Natural killer cell (primary cell): ENCODE measurements around the gene FHOD1. TPM values are rescaled to one million over a fixed set of nuclear protein-coding genes. Genes with fewer than 3 reads are reported as not detected.

ENCODE experiments used
- ATAC-seq, 3 donors: fragments of 150-1000 bp in 2 of 3; fragments of 200-7000 bp in 1 of 3; cut with Tn5 transposase; 1 replicate in 1 of 3; 2 replicates in 2 of 3; pipeline ENCODE4 v1.10.0; 2021; ENCODE audit warnings: mild to moderate bottlenecking in 2 of 3, moderate library complexity in 2 of 3
- DNase-seq, 2 donors: peaks; one replicate each; pipeline versions ENCODE4 v3.0.0 to v3.0.0-alpha.2; 2013 to 2021; ENCODE audit warnings: mixed read lengths in 1 of 2
- H3K27ac ChIP-seq: one replicate; pipeline ENCODE4 v1.5.1; 2013; ENCODE audit warnings: mild to moderate bottlenecking, low read length
- H3K27me3 ChIP-seq: one replicate; pipeline ENCODE4 v1.6.1; 2013; ENCODE audit warnings: low read length; ENCODE audit not compliant: control insufficient read depth, insufficient read depth
- H3K36me3 ChIP-seq: one replicate; pipeline ENCODE4 v1.6.1; 2013; ENCODE audit warnings: low read length; ENCODE audit not compliant: control insufficient read depth, insufficient read depth
- H3K4me1 ChIP-seq: one replicate; pipeline ENCODE4 v1.6.1; 2013; ENCODE audit warnings: low read length; ENCODE audit not compliant: control insufficient read depth, insufficient read depth
- H3K4me3 ChIP-seq: one replicate; pipeline ENCODE4 v1.5.1; 2013; ENCODE audit warnings: low read length
- H3K9me3 ChIP-seq: one replicate; pipeline ENCODE4 v1.6.1; 2013; ENCODE audit warnings: low read length; ENCODE audit not compliant: control insufficient read depth, insufficient read depth
- H3K27ac Mint-ChIP-seq, 2 donors: one replicate each; pipeline ENCODE4 v1.8.0; 2022; ENCODE audit warnings: mild to moderate bottlenecking in 2 of 2, mixed read lengths in 2 of 2, moderate library complexity in 1 of 2
- H3K27me3 Mint-ChIP-seq, 2 donors: one replicate each; pipeline ENCODE4 v1.8.0; 2022; ENCODE audit warnings: low read depth in 2 of 2, mixed read lengths in 2 of 2
- H3K36me3 Mint-ChIP-seq: one replicate; pipeline ENCODE4 v1.8.0; 2022; ENCODE audit warnings: mixed read lengths
- H3K4me1 Mint-ChIP-seq, 2 donors: one replicate each; pipeline ENCODE4 v1.8.0; 2022; ENCODE audit warnings: mixed read lengths in 2 of 2
- H3K4me3 Mint-ChIP-seq: one replicate; pipeline ENCODE4 v1.8.0; 2022; ENCODE audit warnings: mild to moderate bottlenecking, moderate library complexity, mixed read lengths
- H3K9me3 Mint-ChIP-seq, 2 donors: one replicate each; pipeline ENCODE4 v1.8.0; 2022; ENCODE audit warnings: mixed read lengths in 2 of 2
- WGBS: methylation state at CpG from one replicate; pipeline ENCODE4 v1.1.7; 2013; ENCODE audit warnings: missing lambda C conversion rate; ENCODE audit not compliant: insufficient coverage; 5-methylcytosine and 5-hydroxymethylcytosine counted together
- intact Hi-C: fragments of 100-400 bp; cut with micrococcal nuclease; formaldehyde crosslinking; loops from one replicate; pipeline ENCODE4 v1.14.2; 2022
- total RNA-seq, 4 donors: library from RNA; stranded (reverse); fragments of 120-200 nt in 1 of 4; gene quantifications; one replicate each; pipeline versions ENCODE4 v1.2.3 to v1.2.4, GENCODE V29; 2013 to 2022
- TF ChIP-seq, protein P1 (sequence below): fragments of 200-600 bp; IDR thresholded peaks from one replicate; pipeline ENCODE4 v1.8.0; 2022; ENCODE audit warnings: antibody characterized with exemption

FHOD1 gene
- total RNA-seq, 3 donors from 2014 or later (not counting 1 experiment from before 2014, with no cell fraction given), result 79.3 to 96.8 (median 89.2) TPM

DNA sequence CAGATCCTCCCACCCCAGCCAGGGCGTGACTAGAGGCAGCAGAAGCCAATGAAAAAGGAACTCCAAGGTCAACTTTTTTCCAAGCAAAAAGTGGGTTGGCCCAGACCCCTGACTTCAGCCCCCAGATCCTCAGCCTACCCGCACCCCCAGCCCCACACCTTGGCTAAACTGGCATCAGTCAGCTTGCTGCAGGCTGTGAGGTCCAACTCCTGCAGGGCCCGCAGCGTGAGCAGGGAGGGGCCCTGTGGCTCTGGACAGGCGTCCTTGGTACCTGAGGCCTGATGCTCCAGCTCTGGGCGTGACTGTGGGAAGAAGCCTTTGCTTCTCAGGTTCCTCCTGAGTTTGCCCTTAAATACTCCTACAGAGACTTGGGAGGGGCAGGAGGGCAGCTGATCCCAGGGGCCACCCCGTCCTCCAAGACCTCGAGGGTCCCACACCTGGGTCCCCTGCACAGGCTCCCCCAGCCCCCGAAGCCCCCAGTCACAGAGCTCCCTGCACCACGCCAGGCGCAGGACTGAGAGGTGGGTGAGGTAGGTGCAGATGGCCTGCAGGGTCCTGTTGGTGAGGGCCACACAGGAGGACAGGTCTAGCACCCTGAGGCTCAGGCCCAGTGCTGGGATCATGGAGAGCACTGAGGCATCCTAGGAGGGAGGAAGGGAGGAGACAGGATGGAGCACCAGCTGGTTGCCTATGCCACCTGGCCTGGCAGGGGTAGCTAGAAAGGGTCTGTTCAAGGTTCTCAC lies 39.0 kb downstream of the FHOD1 start:
- no peaks in the 10 kb centered on the region for H3K27me3 ChIP-seq
- DNase-seq (no peak), ATAC-seq (no peak)
- Mint-ChIP-seq H3K4me3 (no peak overlapping the region), H3K27ac (no peak overlapping the region), H3K4me1 (peaks cover 4 to 15% of the 10 kb centered on the region in 2 donors), H3K27me3 (no peaks in the 10 kb centered on the region), H3K9me3 (no peaks in the 10 kb centered on the region), H3K36me3 (no peaks in the 10 kb centered on the region)
- TF ChIP-seq, protein P1, sequence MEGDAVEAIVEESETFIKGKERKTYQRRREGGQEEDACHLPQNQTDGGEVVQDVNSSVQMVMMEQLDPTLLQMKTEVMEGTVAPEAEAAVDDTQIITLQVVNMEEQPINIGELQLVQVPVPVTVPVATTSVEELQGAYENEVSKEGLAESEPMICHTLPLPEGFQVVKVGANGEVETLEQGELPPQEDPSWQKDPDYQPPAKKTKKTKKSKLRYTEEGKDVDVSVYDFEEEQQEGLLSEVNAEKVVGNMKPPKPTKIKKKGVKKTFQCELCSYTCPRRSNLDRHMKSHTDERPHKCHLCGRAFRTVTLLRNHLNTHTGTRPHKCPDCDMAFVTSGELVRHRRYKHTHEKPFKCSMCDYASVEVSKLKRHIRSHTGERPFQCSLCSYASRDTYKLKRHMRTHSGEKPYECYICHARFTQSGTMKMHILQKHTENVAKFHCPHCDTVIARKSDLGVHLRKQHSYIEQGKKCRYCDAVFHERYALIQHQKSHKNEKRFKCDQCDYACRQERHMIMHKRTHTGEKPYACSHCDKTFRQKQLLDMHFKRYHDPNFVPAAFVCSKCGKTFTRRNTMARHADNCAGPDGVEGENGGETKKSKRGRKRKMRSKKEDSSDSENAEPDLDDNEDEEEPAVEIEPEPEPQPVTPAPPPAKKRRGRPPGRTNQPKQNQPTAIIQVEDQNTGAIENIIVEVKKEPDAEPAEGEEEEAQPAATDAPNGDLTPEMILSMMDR, result no peak
- H3K4me3 ChIP-seq, result no peak overlapping the region
- H3K36me3 ChIP-seq, result peaks cover 5% of the 10 kb centered on the region
- no peak overlapping the region for H3K27ac ChIP-seq
- H3K9me3 ChIP-seq, result no peaks in the 10 kb centered on the region
- WGBS, result 93% methylated on average over 11 of the region's 11 CpGs
- intact Hi-C loops, result no loop called here
- no peaks in the 10 kb centered on the region for H3K4me1 ChIP-seq

DNA sequence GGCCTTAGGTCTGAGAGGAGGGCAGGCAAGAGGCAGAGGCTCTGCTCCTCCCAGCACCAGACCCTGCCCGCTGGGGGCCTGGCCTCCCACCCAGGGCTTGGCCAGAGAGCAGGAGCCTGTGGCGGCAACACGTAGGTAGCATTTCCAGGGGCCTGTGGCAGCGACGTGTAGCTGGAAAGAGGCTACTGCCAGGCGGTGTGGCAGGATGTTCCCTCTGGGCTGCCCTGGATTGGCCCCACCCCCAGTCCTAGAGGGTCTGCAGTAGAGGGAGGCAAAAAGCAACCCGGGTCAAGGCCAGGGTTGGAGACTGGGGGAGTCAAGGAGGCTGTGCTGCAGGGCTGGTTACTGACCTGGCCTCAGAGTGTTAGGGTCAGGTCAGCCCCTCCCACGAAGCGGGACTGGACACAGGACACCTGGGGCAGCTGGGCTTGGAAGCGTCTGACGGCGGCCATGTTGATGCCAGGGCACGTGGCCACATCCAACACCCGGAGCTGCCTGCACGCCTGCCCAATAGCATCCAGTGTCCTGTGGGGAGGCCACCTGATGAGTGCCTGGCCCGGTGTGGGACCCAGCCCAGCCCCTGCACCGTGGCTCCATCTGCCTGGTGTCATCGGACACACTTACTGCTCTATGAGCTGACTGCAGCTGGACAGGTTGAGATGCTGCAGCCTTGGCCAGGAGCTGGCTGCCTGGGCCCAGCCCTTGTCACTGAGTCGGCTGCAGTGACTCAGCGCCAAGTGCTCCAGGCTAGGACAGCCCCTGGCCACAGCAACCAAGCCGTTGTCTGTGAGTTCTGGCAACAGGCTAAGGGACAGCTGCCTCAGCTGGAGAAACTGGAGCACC lies 39.8 kb downstream of the FHOD1 start:
- no peaks in the 10 kb centered on the region for H3K4me1 ChIP-seq
- Mint-ChIP-seq H3K4me1 (peaks cover 4 to 15% of the 10 kb centered on the region in 2 donors), H3K36me3 (no peaks in the 10 kb centered on the region), H3K4me3 (no peak overlapping the region), H3K9me3 (no peaks in the 10 kb centered on the region), H3K27me3 (no peaks in the 10 kb centered on the region), H3K27ac (no peak overlapping the region)
- peaks cover 13% of the 10 kb centered on the region for H3K36me3 ChIP-seq
- no peak for DNase-seq
- TF ChIP-seq, protein P1, result no peak
- no peak for ATAC-seq
- 95% methylated on average over 21 of the region's 21 CpGs for WGBS
- intact Hi-C loops, result no loop called here
- no peak overlapping the region for H3K27ac ChIP-seq
- H3K27me3 ChIP-seq, result no peaks in the 10 kb centered on the region
- H3K9me3 ChIP-seq, result no peaks in the 10 kb centered on the region
- no peak overlapping the region for H3K4me3 ChIP-seq

DNA sequence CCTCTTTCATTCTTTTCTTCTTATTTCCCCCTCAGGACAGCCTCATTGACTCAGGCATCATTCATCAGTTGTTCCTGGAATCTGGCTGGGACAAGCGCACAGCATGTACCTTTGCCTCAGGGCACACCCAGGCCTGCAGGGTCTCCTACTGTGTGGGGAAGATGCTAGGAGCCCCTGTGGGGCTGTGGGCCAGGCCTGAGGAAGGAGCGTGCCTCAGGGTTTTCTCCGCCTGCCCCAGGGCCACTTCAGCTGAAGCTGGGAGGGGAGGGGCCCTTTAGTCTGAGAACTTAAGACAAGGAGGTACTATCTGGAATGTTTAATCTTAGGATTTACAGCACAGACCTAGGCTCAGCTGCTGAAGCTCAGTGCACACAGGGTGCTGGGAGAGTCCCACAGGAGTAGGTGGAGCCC lies 40.4 kb downstream of the FHOD1 start:
- WGBS, result 97% methylated on average over 3 of the region's 3 CpGs
- no peaks in the 10 kb centered on the region for H3K9me3 ChIP-seq
- H3K4me3 ChIP-seq, result no peak overlapping the region
- no peak for ATAC-seq
- H3K27me3 Mint-ChIP-seq, result no peaks in the 10 kb centered on the region
- H3K4me1 Mint-ChIP-seq, result peaks cover 4 to 15% of the 10 kb centered on the region in 2 donors
- peaks cover 16% of the 10 kb centered on the region for H3K36me3 ChIP-seq
- no peak overlapping the region for H3K4me3 Mint-ChIP-seq
- no peaks in the 10 kb centered on the region for H3K4me1 ChIP-seq
- H3K9me3 Mint-ChIP-seq, result no peaks in the 10 kb centered on the region
- H3K36me3 Mint-ChIP-seq, result no peaks in the 10 kb centered on the region
- intact Hi-C loops, result no loop called here
- no peak overlapping the region for H3K27ac Mint-ChIP-seq
- H3K27ac ChIP-seq, result no peak overlapping the region
- DNase-seq, result no peak
- TF ChIP-seq, protein P1, result no peak
- H3K27me3 ChIP-seq, result no peaks in the 10 kb centered on the region
